Measurements from ENCODE around the gene ZNF76. TPM values are rescaled to one million over a fixed set of nuclear protein-coding genes. Genes with fewer than 3 reads are reported as not detected.
A peak's percentile ranks its signal among the peaks of the same experiment; 100 is the strongest.

ZNF76 gene
- total and polyA plus RNA-seq, 9 of the 15 experiments (the other 6 are each of a cell fraction or from before 2014, with no cell fraction given) = 1.2 to 17.8 (median 10.7) TPM

DNA sequence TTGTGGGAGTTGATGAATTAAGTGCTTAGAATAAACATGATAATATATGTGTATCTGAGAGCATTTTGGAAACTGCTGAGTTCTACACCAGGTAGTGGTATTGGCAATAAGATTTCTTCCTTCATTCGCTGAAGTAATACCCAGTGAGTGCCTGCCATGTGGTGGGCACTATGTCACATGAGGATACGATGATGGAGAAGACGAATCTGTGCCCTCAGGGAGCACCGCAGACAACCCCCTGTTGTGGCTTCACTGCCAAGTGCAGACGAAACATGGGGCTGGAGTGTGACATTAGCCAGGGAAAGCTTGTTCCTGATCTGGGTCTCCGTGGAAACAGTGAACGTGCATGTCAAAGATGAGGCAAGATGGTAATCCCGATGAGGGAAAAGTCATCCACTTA, 7.9 kb downstream of the ZNF76 start:
- CTCF ChIA-PET (ENCODE audit: low intra/inter-chr PET ratio) = no interaction called here

DNA sequence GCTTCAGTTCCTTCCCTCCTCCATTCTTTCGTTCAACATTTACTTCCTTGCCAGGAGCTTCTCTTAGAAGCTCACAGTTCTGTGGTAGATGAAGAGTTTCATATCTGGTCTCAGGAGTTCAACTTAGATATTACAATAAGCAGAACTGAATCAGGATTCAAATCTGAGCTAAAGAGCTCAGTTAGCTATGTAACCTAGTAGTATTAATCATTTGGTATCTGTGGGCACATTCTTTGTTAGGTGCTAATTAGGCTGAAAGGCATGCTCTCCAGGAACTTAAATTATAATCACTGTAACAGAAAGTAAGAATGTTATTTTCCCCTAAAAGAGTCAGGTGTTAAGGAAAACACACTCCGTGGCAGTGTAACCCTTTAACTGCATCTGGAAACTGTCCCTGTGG, 8.4 kb downstream of the ZNF76 start:
- CTCF ChIA-PET (ENCODE audit: low intra/inter-chr PET ratio) = no interaction called here

More for the DNA sequence above, 7.9 kb downstream of the ZNF76 start:
- DNase-seq (ENCODE audit: extremely low read depth in 1 of 4, low spot score in 3 of 4) (no peak), ATAC-seq (no peak), FAIRE-seq (no peak)
- H3K9me1 ChIP-seq (ENCODE audit: control insufficient read depth, insufficient read depth, low read length) = no peaks in the 10 kb centered on the region
- peaks cover 13 to 38% of the 10 kb centered on the region in 2 experiments for H3K4me1 ChIP-seq (replicated peaks in 1 of 2; ENCODE audit: control insufficient read depth in 2 of 2, insufficient read depth in 2 of 2, low read length in 2 of 2)
- intact Hi-C loops (cut with micrococcal nuclease) (no loop called here), in situ Hi-C loops (cut with MboI) (no loop called here)
- H3K27ac ChIP-seq (ENCODE audit: extremely low read depth, low read depth, low read length) = no peak overlapping the region
- H3K79me2 ChIP-seq (ENCODE audit: control insufficient read depth, insufficient read depth, low read length) = no peaks in the 10 kb centered on the region
- H3K9ac ChIP-seq (ENCODE audit: insufficient read depth in 1 of 2, low read depth in 2 of 2, low read length in 2 of 2) = peak overlapping the region in 1 of 2 experiments; percentile 33; a peak in 1 of 4 replicates
- WGBS (ENCODE audit: insufficient coverage, low coverage, missing lambda C conversion rate) = 75% methylated on average over 8 of the region's 8 CpGs
- H3K9me3 ChIP-seq (replicated peaks; ENCODE audit: control insufficient read depth, insufficient read depth, low read depth, low read length) = no peaks in the 10 kb centered on the region
- no peaks in the 10 kb centered on the region for H4K20me1 ChIP-seq (replicated peaks; ENCODE audit: control insufficient read depth, insufficient read depth, low read length)
- H2AFZ ChIP-seq (ENCODE audit: low read depth, low read length) = no peak overlapping the region
- no peaks in the 10 kb centered on the region for H3K27me3 ChIP-seq (ENCODE audit: control insufficient read depth in 2 of 2, insufficient read depth in 2 of 2, low read length in 2 of 2)
- POLR2A ChIA-PET = interaction anchor here (1.7 to 3.2 kb wide), 2 partner anchors 8 to 205 kb away, joined by 5 to 34 read pairs; partner anchors contain the start of gene ZNF76
- BruUV-seq (replicated peaks) = no TSS peak
- TF ChIP-seq ETS2 (tag; IDR thresholded peaks at IDR 0.05; ENCODE audit: borderline replicate concordance, poor library complexity, severe bottlenecking) = no peak
- TF ChIP-seq, protein P1, sequence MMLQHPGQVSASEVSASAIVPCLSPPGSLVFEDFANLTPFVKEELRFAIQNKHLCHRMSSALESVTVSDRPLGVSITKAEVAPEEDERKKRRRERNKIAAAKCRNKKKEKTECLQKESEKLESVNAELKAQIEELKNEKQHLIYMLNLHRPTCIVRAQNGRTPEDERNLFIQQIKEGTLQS (IDR thresholded peaks at IDR 0.05) = 0 out of 2 replicates have a peak, but pooled peaks have one; percentile 4
- TF ChIP-seq, protein P1 (CRISPR knock-in tag; conservative IDR thresholded peaks at IDR 0.05) = no peak
- H3K4me3 ChIP-seq = no peak overlapping the region
- no peaks in the 10 kb centered on the region for H3K36me3 ChIP-seq (ENCODE audit: control insufficient read depth, insufficient read depth, low read length)
- H3K4me2 ChIP-seq (ENCODE audit: insufficient read depth, low read length) = no peak overlapping the region

More for the DNA sequence above, 8.4 kb downstream of the ZNF76 start:
- Histone ChIP-seq H3K9me1 (ENCODE audit: control insufficient read depth, insufficient read depth, low read length) (no peaks in the 10 kb centered on the region), H3K4me1 (replicated peaks in 1 of 2; ENCODE audit: control insufficient read depth in 2 of 2, insufficient read depth in 2 of 2, low read length in 2 of 2) (peaks cover 13 to 34% of the 10 kb centered on the region in 2 experiments), H3K36me3 (ENCODE audit: control insufficient read depth, insufficient read depth, low read length) (no peaks in the 10 kb centered on the region), H3K4me3 (no peak overlapping the region), H3K9ac (ENCODE audit: insufficient read depth in 1 of 2, low read depth in 2 of 2, low read length in 2 of 2) (no peak overlapping the region), H3K4me2 (ENCODE audit: insufficient read depth, low read length) (no peak overlapping the region), H3K9me3 (replicated peaks; ENCODE audit: control insufficient read depth, insufficient read depth, low read depth, low read length) (no peaks in the 10 kb centered on the region), H3K79me2 (ENCODE audit: control insufficient read depth, insufficient read depth, low read length) (no peaks in the 10 kb centered on the region), H3K27me3 (ENCODE audit: control insufficient read depth in 2 of 2, insufficient read depth in 2 of 2, low read length in 2 of 2) (no peaks in the 10 kb centered on the region), H4K20me1 (replicated peaks; ENCODE audit: control insufficient read depth, insufficient read depth, low read length) (no peaks in the 10 kb centered on the region), H3K27ac (ENCODE audit: extremely low read depth, low read depth, low read length) (no peak overlapping the region), H2AFZ (ENCODE audit: low read depth, low read length) (no peak overlapping the region)
- BruUV-seq (replicated peaks) = no TSS peak
- DNase-seq (ENCODE audit: extremely low read depth in 1 of 4, low spot score in 3 of 4) (no peak), ATAC-seq (no peak), FAIRE-seq (no peak)
- POLR2A ChIA-PET = interaction anchor here (0.6 to 3.2 kb wide), 3 partner anchors 9 to 204 kb away, joined by 3 to 34 read pairs (median 5); partner anchors contain the start of gene ZNF76
- 42% methylated on average over 2 of the region's 2 CpGs for WGBS (ENCODE audit: insufficient coverage, low coverage, missing lambda C conversion rate)
- TF ChIP-seq NR2F6 (CRISPR knock-in tag; IDR thresholded peaks at IDR 0.05) (no peak), E4F1 (CRISPR knock-in tag; IDR thresholded peaks at IDR 0.05; ENCODE audit: borderline replicate concordance) (no peak), POLR2AphosphoS5 (IDR thresholded peaks at IDR 0.05; ENCODE audit: control insufficient read depth, insufficient read depth, low read depth, low read length) (no peak)
- intact Hi-C loops (cut with micrococcal nuclease) = no loop called here
- in situ Hi-C loops (cut with MboI) = no loop called here

Data from K562 (cell line).